WTC11 (cell line): ENCODE measurements around the gene RIPK3. TPM values are rescaled to one million over a fixed set of nuclear protein-coding genes. Genes with fewer than 3 reads are reported as not detected.

ENCODE experiments used
- ATAC-seq: fragments of 200-7000 bp; cut with Tn5 transposase; 2 replicates; pipeline ENCODE4 v1.10.0; 2021; ENCODE audit warnings: mild to moderate bottlenecking, moderate library complexity
- CTCF ChIA-PET: fragments of 300-600 bp; sonication (Branson Sonifier 250); formaldehyde crosslinking; loops from one replicate; lab custom pipeline; 2021; ENCODE audit warnings: antibody characterized with exemption; lab: Charles Lee
- POLR2A ChIA-PET: fragments of 350-600 bp; sonication (Branson Sonifier 250); formaldehyde crosslinking; loops from one replicate; lab custom pipeline; 2021; ENCODE audit warnings: antibody characterized with exemption; lab: Charles Lee
- DNase-seq: peaks from one replicate; pipeline ENCODE4 v3.0.0; 2021; ENCODE audit warnings: low spot score
- H3K27ac Mint-ChIP-seq: 2 replicates; pipeline ENCODE4 v1.8.0; 2021; ENCODE audit warnings: mixed read lengths
- H3K27me3 Mint-ChIP-seq: 2 replicates; pipeline ENCODE4 v1.8.0; 2021; ENCODE audit warnings: low read depth, mild to moderate bottlenecking, moderate library complexity, mixed read lengths
- H3K36me3 Mint-ChIP-seq: 2 replicates; pipeline ENCODE4 v1.8.0; 2021; ENCODE audit warnings: mixed read lengths
- H3K4me1 Mint-ChIP-seq: 2 replicates; pipeline ENCODE4 v1.8.0; 2022; ENCODE audit warnings: mixed read lengths
- H3K4me3 Mint-ChIP-seq: 2 replicates; pipeline ENCODE4 v1.8.0; 2021; ENCODE audit warnings: mild to moderate bottlenecking, moderate library complexity, mixed read lengths
- H3K9me3 Mint-ChIP-seq: 2 replicates; pipeline ENCODE4 v1.8.0; 2021; ENCODE audit warnings: mixed read lengths
- GABPB1 ChIP-seq: sonication (generic); formaldehyde crosslinking; IDR thresholded peaks from 2 replicates; pipeline ENCODE4 v1.8.1; 2023; ENCODE audit warnings: mild to moderate bottlenecking, missing genetic modification reagents
- NR2C2 ChIP-seq: sonication (generic); formaldehyde crosslinking; IDR thresholded peaks from 2 replicates; pipeline ENCODE4 v1.8.0; 2022; ENCODE audit warnings: mild to moderate bottlenecking, missing genetic modification reagents
- ZNF232 ChIP-seq: sonication (generic); formaldehyde crosslinking; IDR thresholded peaks from 2 replicates; pipeline ENCODE4 v1.8.0; 2022; ENCODE audit warnings: mild to moderate bottlenecking, missing genetic modification reagents
- ZNF671 ChIP-seq: fragments of 250-450 bp; sonication (Bioruptor Pico); IDR thresholded peaks from 2 replicates; pipeline ENCODE4 v1.8.0; 2021; ENCODE audit warnings: mild to moderate bottlenecking
- total RNA-seq: library from RNA; stranded (reverse); gene quantifications from 3 replicates; pipeline ENCODE4 v1.2.3, GENCODE V29; 2021
- TF ChIP-seq, protein P1 (sequence below): sonication (generic); formaldehyde crosslinking; conservative IDR thresholded peaks from 2 replicates; pipeline ENCODE4 v1.8.1; 2023; ENCODE audit warnings: mild to moderate bottlenecking, low read depth, missing genetic modification reagents, moderate library complexity
- TF ChIP-seq, protein P2 (sequence below): fragments of 250-450 bp; sonication (Bioruptor Pico); IDR thresholded peaks from 2 replicates; pipeline ENCODE4 v2.1.2; 2022; ENCODE audit warnings: mild to moderate bottlenecking, moderate library complexity
- TF ChIP-seq, protein P3 (sequence below): sonication (generic); formaldehyde crosslinking; conservative IDR thresholded peaks from 2 replicates; pipeline ENCODE4 v1.8.1; 2022; ENCODE audit warnings: mild to moderate bottlenecking, missing genetic modification reagents
- TF ChIP-seq, protein P4 (sequence below): sonication (generic); formaldehyde crosslinking; IDR thresholded peaks from 2 replicates; pipeline ENCODE4 v1.8.1; 2022; ENCODE audit warnings: missing genetic modification reagents, borderline replicate concordance
- TF ChIP-seq, protein P5 (sequence below): fragments of 200-600 bp; IDR thresholded peaks from 2 replicates; pipeline ENCODE4 v1.8.0; 2022; ENCODE audit warnings: antibody characterized with exemption
- TF ChIP-seq, protein P6 (sequence below): sonication (generic); formaldehyde crosslinking; IDR thresholded peaks from 2 replicates; pipeline ENCODE4 v1.8.0; 2022; ENCODE audit warnings: mild to moderate bottlenecking, missing genetic modification reagents
- TF ChIP-seq, protein P7 (sequence below): sonication (generic); formaldehyde crosslinking; IDR thresholded peaks from 2 replicates; pipeline ENCODE4 v1.8.0; 2022; ENCODE audit warnings: mild to moderate bottlenecking, missing genetic modification reagents

Gene RIPK3
- total RNA-seq, 1 experiment from 2014 or later, result 0.83 TPM

DNA sequence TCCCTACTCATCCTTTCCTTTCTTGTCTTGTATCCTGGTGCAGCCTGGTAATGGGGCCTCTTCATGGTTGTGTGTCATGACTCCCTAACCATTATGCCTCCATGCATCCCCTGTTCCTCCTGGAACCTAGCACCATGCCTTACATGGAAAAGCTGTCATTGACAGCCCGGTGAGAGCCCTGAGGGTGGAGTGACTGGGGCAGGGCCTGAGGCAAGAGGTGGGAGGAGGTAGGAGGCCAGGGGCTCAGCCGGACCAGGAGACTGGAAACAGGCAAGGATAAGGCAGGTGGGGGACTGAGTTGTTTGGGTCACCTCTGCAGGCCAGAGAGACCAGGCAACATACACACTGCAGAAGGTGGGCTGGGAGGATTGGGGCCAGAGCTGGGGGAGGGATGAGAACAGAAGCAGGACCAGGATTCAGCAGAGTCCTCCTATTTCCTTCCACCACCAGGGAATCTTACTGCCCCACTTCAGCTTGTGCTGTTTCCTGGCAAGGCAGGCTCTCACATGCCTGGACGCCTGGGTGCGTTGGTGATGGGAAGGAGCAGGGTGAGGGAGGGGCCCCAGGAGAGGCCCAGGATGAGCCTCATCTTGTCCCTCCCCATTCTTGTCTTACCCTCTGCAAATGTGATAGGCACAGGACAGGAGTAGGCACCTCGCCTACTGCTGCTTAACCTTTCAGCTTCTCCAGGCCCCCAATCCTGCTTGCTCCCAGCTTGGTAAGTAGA, 30.1 kb downstream of the RIPK3 start, which contains the start of gene LTB4R2:
Gene LTB4R2 (plus strand): TSS at position 603 of the 727 bp plus-strand sequence. CDS start 525 bp downstream, outside the sequence.
- CTCF ChIA-PET, result interaction anchor here (1.1 to 6.8 kb wide), 13 partner anchors 10 to 127 kb away, joined by 4 to 97 read pairs (median 10); partner anchors contain the start of genes ADCY4, CBLN3, DHRS1 and KHNYN

DNA sequence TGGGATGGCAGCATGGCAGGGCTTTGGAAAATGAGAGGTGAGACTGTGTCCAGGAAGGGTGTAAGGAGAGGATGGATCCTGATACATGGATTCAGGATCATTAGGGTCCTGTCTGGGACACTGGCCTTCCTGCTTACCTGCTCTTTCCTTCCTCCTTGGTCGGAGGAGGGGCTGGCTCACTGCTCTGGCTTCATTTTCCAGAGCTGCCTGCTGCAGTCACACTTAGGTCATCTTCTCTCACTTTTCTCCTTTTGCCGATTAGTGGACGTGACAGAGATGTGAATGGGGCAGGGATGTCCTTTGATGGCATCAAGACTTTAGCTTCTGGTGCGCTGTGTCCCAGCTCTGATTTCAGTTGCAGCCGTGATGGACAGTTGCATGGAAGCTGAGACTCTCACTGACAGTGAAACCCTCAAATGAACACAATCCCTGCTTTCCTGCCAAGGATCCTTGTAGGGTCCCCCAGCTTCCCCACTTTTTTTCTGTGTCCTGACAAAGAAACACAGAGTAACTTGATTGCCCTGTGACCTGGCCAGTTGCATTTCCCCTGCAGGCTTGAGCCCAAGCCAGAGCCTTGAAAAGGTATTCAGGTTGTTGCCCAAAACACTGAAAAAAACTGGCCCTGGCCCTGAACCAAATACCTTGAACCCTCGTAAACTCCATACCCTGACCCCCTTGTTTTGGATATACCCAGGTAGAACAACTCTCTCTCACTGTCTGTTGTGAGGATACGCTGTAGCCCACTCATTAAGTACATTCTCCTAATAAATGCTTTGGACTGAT, 31.3 kb downstream of the RIPK3 start:
- POLR2A ChIA-PET, result interaction anchor here (0.5 to 1.7 kb wide), 3 partner anchors 9 to 67 kb away, joined by 3 to 8 read pairs (median 8); partner anchors contain the start of genes DHRS1, NOP9 and TINF2

More for the DNA sequence above, 30.1 kb downstream of the RIPK3 start, which contains the start of gene LTB4R2:
- peaks cover 25% of the 10 kb centered on the region for H3K36me3 Mint-ChIP-seq
- TF ChIP-seq, protein P1, sequence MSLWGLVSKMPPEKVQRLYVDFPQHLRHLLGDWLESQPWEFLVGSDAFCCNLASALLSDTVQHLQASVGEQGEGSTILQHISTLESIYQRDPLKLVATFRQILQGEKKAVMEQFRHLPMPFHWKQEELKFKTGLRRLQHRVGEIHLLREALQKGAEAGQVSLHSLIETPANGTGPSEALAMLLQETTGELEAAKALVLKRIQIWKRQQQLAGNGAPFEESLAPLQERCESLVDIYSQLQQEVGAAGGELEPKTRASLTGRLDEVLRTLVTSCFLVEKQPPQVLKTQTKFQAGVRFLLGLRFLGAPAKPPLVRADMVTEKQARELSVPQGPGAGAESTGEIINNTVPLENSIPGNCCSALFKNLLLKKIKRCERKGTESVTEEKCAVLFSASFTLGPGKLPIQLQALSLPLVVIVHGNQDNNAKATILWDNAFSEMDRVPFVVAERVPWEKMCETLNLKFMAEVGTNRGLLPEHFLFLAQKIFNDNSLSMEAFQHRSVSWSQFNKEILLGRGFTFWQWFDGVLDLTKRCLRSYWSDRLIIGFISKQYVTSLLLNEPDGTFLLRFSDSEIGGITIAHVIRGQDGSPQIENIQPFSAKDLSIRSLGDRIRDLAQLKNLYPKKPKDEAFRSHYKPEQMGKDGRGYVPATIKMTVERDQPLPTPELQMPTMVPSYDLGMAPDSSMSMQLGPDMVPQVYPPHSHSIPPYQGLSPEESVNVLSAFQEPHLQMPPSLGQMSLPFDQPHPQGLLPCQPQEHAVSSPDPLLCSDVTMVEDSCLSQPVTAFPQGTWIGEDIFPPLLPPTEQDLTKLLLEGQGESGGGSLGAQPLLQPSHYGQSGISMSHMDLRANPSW, result no peak
- TF ChIP-seq, protein P2, sequence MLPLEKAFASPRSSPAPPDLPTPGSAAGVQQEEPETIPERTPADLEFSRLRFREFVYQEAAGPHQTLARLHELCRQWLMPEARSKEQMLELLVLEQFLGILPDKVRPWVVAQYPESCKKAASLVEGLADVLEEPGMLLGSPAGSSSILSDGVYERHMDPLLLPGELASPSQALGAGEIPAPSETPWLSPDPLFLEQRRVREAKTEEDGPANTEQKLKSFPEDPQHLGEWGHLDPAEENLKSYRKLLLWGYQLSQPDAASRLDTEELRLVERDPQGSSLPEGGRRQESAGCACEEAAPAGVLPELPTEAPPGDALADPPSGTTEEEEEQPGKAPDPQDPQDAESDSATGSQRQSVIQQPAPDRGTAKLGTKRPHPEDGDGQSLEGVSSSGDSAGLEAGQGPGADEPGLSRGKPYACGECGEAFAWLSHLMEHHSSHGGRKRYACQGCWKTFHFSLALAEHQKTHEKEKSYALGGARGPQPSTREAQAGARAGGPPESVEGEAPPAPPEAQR, result no peak
- no peak for TF ChIP-seq ZNF232 (CRISPR knock-in tag)
- peak within 1 kb of the TSS; percentile 41 for H3K4me3 Mint-ChIP-seq
- H3K27ac Mint-ChIP-seq, result no peak within 1 kb of the TSS
- POLR2A ChIA-PET, result interaction anchor here (1.8 to 2.0 kb wide), 2 partner anchors 10 to 67 kb away, joined by 8 read pairs; partner anchors contain the start of genes DHRS1, NOP9 and TINF2
- H3K9me3 Mint-ChIP-seq, result no peaks in the 10 kb centered on the region
- peaks cover 15% of the 10 kb centered on the region for H3K4me1 Mint-ChIP-seq
- ATAC-seq (no peak), DNase-seq (no peak)
- peaks cover 32% of the 10 kb centered on the region for H3K27me3 Mint-ChIP-seq

DNA sequence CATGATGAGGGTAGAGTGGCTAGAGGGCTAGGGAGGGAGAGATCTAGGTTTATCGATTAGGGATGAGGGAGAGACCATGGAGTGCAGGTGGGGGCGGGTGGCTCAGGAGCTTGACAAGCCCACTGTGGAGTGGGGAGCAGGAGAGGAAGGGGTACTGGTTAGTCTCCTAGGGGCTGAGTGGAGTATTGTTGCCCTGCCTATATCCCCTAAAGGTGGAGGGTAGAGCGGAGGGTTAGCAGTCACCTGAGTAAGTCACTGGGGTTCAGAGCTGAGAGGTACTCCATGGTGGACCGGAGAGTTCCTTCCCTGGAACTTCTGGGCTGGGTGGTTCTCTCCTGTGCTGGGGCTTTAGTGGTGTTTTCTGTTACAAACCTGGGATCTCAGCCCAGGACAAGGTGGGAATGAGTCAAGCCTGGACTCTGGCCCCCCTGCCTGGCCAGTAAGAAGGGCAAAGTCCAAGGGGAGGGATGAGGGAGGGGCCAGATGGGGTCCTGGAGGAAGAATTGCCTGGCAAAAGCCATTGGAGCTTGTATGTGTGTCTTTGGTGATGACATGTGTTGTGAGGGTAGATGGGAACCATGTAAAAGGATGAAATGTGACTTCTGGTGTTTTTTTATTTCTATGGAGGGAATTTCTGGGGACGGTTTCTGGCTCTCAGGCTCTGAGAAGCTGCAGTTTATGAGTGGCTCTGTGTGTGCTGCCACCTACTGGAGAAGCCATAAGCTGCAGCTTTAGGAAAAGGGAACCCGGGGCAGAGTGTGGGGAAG, 32.0 kb downstream of the RIPK3 start, which contains the start of gene CIDEB:
Gene CIDEB (minus strand): TSS at position 403 of the 767 bp plus-strand sequence. CDS start 119 bp downstream, at position 284.
- H3K9me3 Mint-ChIP-seq, result no peaks in the 10 kb centered on the region
- H3K36me3 Mint-ChIP-seq, result peaks cover 41% of the 10 kb centered on the region
- no peak within 1 kb of the TSS for H3K4me3 Mint-ChIP-seq
- ATAC-seq, result peak; percentile 56
- peaks cover 15% of the 10 kb centered on the region for H3K4me1 Mint-ChIP-seq
- peak within 1 kb of the TSS; percentile 49 for H3K27ac Mint-ChIP-seq
- ChIA-PET POLR2A (interaction anchor here (0.5 to 1.7 kb wide), 4 partner anchors 8 to 146 kb away, joined by 3 to 8 read pairs (median 6); partner anchors contain the start of genes DHRS1, NOP9 and TINF2), CTCF (interaction anchor here (0.7 to 6.8 kb wide), 60 partner anchors 9 to 249 kb away, joined by 3 to 97 read pairs (median 4); partner anchors contain the start of genes ADCY4, CBLN3, CHMP4A and DCAF11)
- DNase-seq, result peak; percentile 77
- peaks cover 14% of the 10 kb centered on the region for H3K27me3 Mint-ChIP-seq
- TF ChIP-seq, protein P3, sequence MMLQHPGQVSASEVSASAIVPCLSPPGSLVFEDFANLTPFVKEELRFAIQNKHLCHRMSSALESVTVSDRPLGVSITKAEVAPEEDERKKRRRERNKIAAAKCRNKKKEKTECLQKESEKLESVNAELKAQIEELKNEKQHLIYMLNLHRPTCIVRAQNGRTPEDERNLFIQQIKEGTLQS (CRISPR knock-in tag), result no peak
- TF ChIP-seq, protein P4, sequence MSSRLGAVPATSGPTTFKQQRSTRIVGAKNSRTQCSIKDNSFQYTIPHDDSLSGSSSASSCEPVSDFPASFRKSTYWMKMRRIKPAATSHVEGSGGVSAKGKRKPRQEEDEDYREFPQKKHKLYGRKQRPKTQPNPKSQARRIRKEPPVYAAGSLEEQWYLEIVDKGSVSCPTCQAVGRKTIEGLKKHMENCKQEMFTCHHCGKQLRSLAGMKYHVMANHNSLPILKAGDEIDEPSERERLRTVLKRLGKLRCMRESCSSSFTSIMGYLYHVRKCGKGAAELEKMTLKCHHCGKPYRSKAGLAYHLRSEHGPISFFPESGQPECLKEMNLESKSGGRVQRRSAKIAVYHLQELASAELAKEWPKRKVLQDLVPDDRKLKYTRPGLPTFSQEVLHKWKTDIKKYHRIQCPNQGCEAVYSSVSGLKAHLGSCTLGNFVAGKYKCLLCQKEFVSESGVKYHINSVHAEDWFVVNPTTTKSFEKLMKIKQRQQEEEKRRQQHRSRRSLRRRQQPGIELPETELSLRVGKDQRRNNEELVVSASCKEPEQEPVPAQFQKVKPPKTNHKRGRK, result no peak
- TF ChIP-seq GABPB1 (CRISPR knock-in tag) (peak; percentile 84; the same call in 1 of the 2 replicates), ZNF671 (CRISPR knock-in tag) (no peak)
- TF ChIP-seq, protein P5, sequence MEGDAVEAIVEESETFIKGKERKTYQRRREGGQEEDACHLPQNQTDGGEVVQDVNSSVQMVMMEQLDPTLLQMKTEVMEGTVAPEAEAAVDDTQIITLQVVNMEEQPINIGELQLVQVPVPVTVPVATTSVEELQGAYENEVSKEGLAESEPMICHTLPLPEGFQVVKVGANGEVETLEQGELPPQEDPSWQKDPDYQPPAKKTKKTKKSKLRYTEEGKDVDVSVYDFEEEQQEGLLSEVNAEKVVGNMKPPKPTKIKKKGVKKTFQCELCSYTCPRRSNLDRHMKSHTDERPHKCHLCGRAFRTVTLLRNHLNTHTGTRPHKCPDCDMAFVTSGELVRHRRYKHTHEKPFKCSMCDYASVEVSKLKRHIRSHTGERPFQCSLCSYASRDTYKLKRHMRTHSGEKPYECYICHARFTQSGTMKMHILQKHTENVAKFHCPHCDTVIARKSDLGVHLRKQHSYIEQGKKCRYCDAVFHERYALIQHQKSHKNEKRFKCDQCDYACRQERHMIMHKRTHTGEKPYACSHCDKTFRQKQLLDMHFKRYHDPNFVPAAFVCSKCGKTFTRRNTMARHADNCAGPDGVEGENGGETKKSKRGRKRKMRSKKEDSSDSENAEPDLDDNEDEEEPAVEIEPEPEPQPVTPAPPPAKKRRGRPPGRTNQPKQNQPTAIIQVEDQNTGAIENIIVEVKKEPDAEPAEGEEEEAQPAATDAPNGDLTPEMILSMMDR, result peak; percentile 84

More for the DNA sequence above, 31.3 kb downstream of the RIPK3 start:
- TF ChIP-seq, protein P6, sequence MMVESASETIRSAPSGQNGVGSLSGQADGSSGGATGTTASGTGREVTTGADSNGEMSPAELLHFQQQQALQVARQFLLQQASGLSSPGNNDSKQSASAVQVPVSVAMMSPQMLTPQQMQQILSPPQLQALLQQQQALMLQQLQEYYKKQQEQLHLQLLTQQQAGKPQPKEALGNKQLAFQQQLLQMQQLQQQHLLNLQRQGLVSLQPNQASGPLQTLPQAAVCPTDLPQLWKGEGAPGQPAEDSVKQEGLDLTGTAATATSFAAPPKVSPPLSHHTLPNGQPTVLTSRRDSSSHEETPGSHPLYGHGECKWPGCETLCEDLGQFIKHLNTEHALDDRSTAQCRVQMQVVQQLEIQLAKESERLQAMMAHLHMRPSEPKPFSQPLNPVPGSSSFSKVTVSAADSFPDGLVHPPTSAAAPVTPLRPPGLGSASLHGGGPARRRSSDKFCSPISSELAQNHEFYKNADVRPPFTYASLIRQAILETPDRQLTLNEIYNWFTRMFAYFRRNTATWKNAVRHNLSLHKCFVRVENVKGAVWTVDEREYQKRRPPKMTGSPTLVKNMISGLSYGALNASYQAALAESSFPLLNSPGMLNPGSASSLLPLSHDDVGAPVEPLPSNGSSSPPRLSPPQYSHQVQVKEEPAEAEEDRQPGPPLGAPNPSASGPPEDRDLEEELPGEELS, result no peak
- TF ChIP-seq NR2C2 (CRISPR knock-in tag) (no peak), ZNF671 (CRISPR knock-in tag) (no peak)
- TF ChIP-seq, protein P3 (CRISPR knock-in tag), result no peak
- TF ChIP-seq, protein P7, sequence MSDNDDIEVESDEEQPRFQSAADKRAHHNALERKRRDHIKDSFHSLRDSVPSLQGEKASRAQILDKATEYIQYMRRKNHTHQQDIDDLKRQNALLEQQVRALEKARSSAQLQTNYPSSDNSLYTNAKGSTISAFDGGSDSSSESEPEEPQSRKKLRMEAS (CRISPR knock-in tag), result 0 out of 2 replicates have a peak, but pooled peaks have one; percentile 18
- Mint-ChIP-seq H3K27me3 (peaks cover 20% of the 10 kb centered on the region), H3K36me3 (peaks cover 36% of the 10 kb centered on the region), H3K27ac (no peak overlapping the region), H3K9me3 (no peaks in the 10 kb centered on the region), H3K4me1 (peaks cover 15% of the 10 kb centered on the region), H3K4me3 (no peak overlapping the region)
- CTCF ChIA-PET, result interaction anchor here (0.7 to 6.8 kb wide), 58 partner anchors 8 to 250 kb away, joined by 3 to 97 read pairs (median 4); partner anchors contain the start of genes ADCY4, CBLN3, CHMP4A and DCAF11
- DNase-seq (no peak), ATAC-seq (no peak)
